Gastrocnemius medialis (tissue), 4 donors: ENCODE measurements around the gene NUP50. TPM values are rescaled to one million over a fixed set of nuclear protein-coding genes. Genes with fewer than 3 reads are reported as not detected.

Experiments used
- ATAC-seq, 2 donors: fragments of 150-250 bp; one replicate each; pipeline ENCODE4 v1.9.1; 2016
- DNase-seq, 2 donors: peaks; one replicate each; pipeline ENCODE4 v3.0.0-alpha.2; 2019
- H3K27ac ChIP-seq, 4 donors: fragments of 200-600 bp; sonication (generic); 1 replicate in 1 of 4; 2 replicates in 3 of 4; pipeline ENCODE4 v1.5.1; 2016 to 2018; ENCODE audit warnings: mild to moderate bottlenecking in 2 of 4, moderate library complexity in 1 of 4
- H3K27me3 ChIP-seq, 3 donors: fragments of 200-600 bp; sonication (generic) in 2 of 3; 1 replicate in 1 of 3; 2 replicates in 2 of 3; pipeline versions ENCODE4 v1.5.1 to v1.6.0; 2016 to 2019; ENCODE audit warnings: mild to moderate bottlenecking in 1 of 3, moderate library complexity in 1 of 3
- H3K36me3 ChIP-seq, 2 donors: fragments of 200-600 bp; sonication (generic) in 1 of 2; one replicate each; pipeline ENCODE4 v1.5.1; 2017 to 2018
- H3K4me1 ChIP-seq, 2 donors: fragments of 200-600 bp; sonication (generic) in 1 of 2; one replicate each; pipeline ENCODE4 v1.5.1; 2016 to 2017; ENCODE audit warnings: mild to moderate bottlenecking in 2 of 2
- H3K4me3 ChIP-seq, 4 donors: fragments of 200-600 bp; sonication (generic) in 3 of 4; 1 replicate in 1 of 4; 2 replicates in 3 of 4; pipeline ENCODE4 v1.5.1; 2016 to 2019; ENCODE audit warnings: mild to moderate bottlenecking in 2 of 4
- H3K9me3 ChIP-seq, 3 donors: fragments of 200-600 bp; sonication (generic) in 2 of 3; 1 replicate in 1 of 3; 2 replicates in 2 of 3; pipeline ENCODE4 v1.5.1; 2016 to 2019
- POLR2A ChIP-seq, 2 donors: fragments of 450-650 bp; IDR thresholded peaks; one replicate each; pipeline ENCODE4 v1.6.1; 2017; ENCODE audit warnings: antibody characterized with exemption in 2 of 2, mild to moderate bottlenecking in 2 of 2, moderate library complexity in 2 of 2
- in situ Hi-C, 4 donors: fragments of 200-750 bp; cut with MboI; loops; one replicate each; pipeline versions ENCODE4 v1.15.0 to v1.8.0; 2017; ENCODE audit warnings: low sequenced_read_pairs in 4 of 4
- intact Hi-C: fragments of 100-400 bp; cut with DNase I; formaldehyde crosslinking; loops from one replicate; pipeline ENCODE4 v1.15.1; 2023; ENCODE audit warnings: low total_unique reads
- total RNA-seq, 4 donors: library from RNA; depleted of rRNA; stranded (reverse); fragments of >200 nt; gene quantifications; one replicate each; pipeline versions ENCODE4 v1.1.0 to v1.2.3, GENCODE V29; 2016
- TF ChIP-seq, protein P1 (sequence below), 5 experiments: fragments of 450-650 bp in 3 of 5; fragments of 200-600 bp in 2 of 5; sonication (generic) in 2 of 5; IDR thresholded peaks in 4 of 5; conservative IDR thresholded peaks in 1 of 5; 1 replicate in 4 of 5; 2 replicates in 1 of 5; pipeline ENCODE4 v1.5.1; 2016 to 2019; ENCODE audit warnings: antibody characterized with exemption in 5 of 5, mild to moderate bottlenecking in 3 of 5, moderate library complexity in 3 of 5

Gene NUP50
- total RNA-seq, 4 donors from 2014 or later, result 18.0 to 30.6 (median 26.3) TPM

DNA sequence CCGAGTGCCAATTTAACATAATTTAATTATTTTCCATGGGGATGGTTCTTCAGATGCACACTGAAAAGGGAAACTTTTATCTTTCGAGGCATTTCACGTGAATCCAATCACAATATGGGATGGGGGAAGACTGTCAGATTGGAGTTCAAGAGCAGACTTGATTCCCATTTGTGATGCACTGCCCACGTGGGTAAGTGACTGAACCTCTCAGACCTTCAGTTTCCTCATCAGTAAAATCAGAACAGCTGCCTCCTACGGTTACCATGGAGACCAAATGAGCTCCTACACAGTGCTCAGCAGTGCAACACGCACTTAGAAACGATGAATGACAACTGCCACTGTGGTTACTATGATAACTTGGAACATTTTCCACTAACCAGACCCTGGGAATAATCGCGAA lies 55.3 kb downstream of the NUP50 start:
- H3K9me3 ChIP-seq, result no peaks in the 10 kb centered on the region
- H3K27me3 ChIP-seq, result no peaks in the 10 kb centered on the region
- H3K4me1 ChIP-seq, result peaks cover 0 to 2% of the 10 kb centered on the region in 2 donors
- no peak for TF ChIP-seq POLR2A (IDR thresholded peaks at IDR 0.05)
- TF ChIP-seq, protein P1, sequence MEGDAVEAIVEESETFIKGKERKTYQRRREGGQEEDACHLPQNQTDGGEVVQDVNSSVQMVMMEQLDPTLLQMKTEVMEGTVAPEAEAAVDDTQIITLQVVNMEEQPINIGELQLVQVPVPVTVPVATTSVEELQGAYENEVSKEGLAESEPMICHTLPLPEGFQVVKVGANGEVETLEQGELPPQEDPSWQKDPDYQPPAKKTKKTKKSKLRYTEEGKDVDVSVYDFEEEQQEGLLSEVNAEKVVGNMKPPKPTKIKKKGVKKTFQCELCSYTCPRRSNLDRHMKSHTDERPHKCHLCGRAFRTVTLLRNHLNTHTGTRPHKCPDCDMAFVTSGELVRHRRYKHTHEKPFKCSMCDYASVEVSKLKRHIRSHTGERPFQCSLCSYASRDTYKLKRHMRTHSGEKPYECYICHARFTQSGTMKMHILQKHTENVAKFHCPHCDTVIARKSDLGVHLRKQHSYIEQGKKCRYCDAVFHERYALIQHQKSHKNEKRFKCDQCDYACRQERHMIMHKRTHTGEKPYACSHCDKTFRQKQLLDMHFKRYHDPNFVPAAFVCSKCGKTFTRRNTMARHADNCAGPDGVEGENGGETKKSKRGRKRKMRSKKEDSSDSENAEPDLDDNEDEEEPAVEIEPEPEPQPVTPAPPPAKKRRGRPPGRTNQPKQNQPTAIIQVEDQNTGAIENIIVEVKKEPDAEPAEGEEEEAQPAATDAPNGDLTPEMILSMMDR (IDR thresholded peaks at IDR 0.05 in 4 of 5, conservative IDR thresholded peaks at IDR 0.05 in 1 of 5), result no peak
- intact Hi-C loops (no loop called here), in situ Hi-C loops (no loop called here)
- no peak for ATAC-seq
- no peak for DNase-seq
- H3K36me3 ChIP-seq, result no peaks in the 10 kb centered on the region
- H3K27ac ChIP-seq, result no peak overlapping the region
- H3K4me3 ChIP-seq, result no peak overlapping the region

DNA sequence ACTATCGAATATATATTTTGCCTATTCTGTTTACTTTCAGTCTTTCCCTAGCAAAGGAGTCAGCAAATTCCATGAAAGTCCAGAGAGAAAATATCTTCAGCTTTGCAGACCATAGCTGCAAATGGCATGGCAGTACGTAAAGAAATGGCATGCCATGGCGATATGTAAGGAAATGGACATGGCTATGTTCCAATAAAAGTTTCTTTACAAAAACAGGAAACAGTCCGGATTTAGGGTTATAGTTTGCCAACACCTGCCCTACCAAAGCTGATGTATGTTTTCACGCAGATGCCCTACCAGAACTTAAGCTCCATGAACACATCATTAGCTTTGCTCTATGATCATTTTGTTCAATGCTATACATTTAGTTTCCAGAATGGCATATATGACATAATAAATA lies 57.5 kb downstream of the NUP50 start:
- H3K4me1 ChIP-seq, result peaks cover 0 to 2% of the 10 kb centered on the region in 2 donors
- no peaks in the 10 kb centered on the region for H3K9me3 ChIP-seq
- no peak overlapping the region for H3K4me3 ChIP-seq
- DNase-seq (no peak), ATAC-seq (no peak)
- intact Hi-C loops, result no loop called here
- no peaks in the 10 kb centered on the region for H3K27me3 ChIP-seq
- no peaks in the 10 kb centered on the region for H3K36me3 ChIP-seq
- TF ChIP-seq, protein P1 (IDR thresholded peaks at IDR 0.05 in 4 of 5, conservative IDR thresholded peaks at IDR 0.05 in 1 of 5), result no peak
- no peak for TF ChIP-seq POLR2A (IDR thresholded peaks at IDR 0.05)
- H3K27ac ChIP-seq, result no peak overlapping the region
- in situ Hi-C loops, result no loop called here

DNA sequence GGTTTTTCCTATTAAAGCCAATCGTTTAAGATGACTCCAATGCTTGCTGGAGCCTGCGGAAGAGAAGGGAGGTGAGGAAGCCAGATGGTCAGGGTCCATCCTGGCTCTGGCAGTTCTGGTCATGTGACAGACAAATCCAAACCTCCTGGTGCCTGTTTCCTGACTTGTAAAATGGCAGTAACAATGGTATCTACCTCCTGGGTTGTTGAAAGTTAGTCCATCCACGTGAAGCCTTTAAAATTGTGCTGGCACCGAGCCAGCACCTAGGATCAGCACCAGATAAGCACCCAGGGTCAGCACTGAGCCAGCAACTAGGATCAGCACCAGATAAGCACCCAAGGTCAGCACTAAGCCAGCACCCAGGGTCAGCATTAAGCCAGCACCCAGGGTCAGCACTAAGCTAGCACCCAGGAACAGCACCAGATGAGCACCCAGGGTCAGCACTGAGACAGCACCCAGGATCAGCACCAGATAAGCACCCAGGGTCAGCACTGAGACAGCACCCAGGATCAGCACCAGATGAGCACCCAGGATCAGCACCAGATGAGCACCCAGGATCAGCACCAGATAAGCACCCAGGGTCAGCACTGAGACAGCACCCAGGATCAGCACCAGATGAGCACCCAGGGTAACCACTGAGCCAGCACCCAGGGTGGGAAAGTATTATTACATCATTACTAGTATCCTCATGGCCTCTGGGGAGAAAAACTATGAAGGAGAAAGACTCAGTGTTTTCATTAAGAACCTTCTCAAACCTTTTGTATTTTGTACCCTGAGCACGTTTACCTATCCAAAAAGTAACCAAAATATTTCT lies 59.8 kb downstream of the NUP50 start:
- no peak for TF ChIP-seq POLR2A (IDR thresholded peaks at IDR 0.05)
- TF ChIP-seq, protein P1 (IDR thresholded peaks at IDR 0.05 in 4 of 5, conservative IDR thresholded peaks at IDR 0.05 in 1 of 5), result no peak
- in situ Hi-C loops, result no loop called here
- H3K27me3 ChIP-seq, result no peaks in the 10 kb centered on the region
- peaks cover 0 to 2% of the 10 kb centered on the region in 2 donors for H3K4me1 ChIP-seq
- no peaks in the 10 kb centered on the region for H3K9me3 ChIP-seq
- ATAC-seq (no peak), DNase-seq (no peak)
- no peaks in the 10 kb centered on the region for H3K36me3 ChIP-seq
- intact Hi-C loops, result no loop called here
- H3K4me3 ChIP-seq, result no peak overlapping the region
- H3K27ac ChIP-seq, result no peak overlapping the region

DNA sequence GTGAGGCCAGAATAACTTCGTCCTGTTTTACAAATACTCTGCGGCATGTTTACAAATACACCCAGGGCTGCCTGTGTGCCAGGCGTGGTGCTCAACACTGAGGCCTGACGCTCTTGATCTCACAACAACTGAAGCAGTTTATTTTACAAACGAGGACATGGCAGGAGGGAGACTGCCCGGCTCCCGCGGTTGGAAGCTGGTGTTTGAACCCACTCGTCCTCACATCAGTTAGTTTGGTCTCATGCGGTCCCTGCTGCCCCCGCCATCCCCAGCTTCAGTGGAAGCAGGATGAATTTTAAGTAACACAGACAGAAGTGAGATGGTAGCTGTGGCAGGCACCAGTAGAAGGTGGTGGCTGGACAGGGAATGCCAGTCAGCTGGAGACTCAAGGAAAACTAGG lies 60.6 kb downstream of the NUP50 start:
- ATAC-seq (no peak), DNase-seq (no peak)
- H3K4me3 ChIP-seq, result no peak overlapping the region
- peaks cover 0 to 2% of the 10 kb centered on the region in 2 donors for H3K4me1 ChIP-seq
- TF ChIP-seq, protein P1 (IDR thresholded peaks at IDR 0.05 in 4 of 5, conservative IDR thresholded peaks at IDR 0.05 in 1 of 5), result no peak
- no peak for TF ChIP-seq POLR2A (IDR thresholded peaks at IDR 0.05)
- in situ Hi-C loops (no loop called here), intact Hi-C loops (no loop called here)
- no peaks in the 10 kb centered on the region for H3K27me3 ChIP-seq
- no peaks in the 10 kb centered on the region for H3K36me3 ChIP-seq
- H3K27ac ChIP-seq, result no peak overlapping the region
- H3K9me3 ChIP-seq, result no peaks in the 10 kb centered on the region
